Measurements from ENCODE around the gene ABI3BP. TPM values are rescaled to one million over a fixed set of nuclear protein-coding genes. Genes with fewer than 3 reads are reported as not detected.
"Not testable (repeated sequence)": the region's sequence is repeated elsewhere in the genome, so short reads cannot be mapped to it uniquely, and the experiment has no call there.

Gene ABI3BP
- total RNA-seq, 2 donors from 2014 or later: 46.8 to 185 TPM

GRCh38 chr3:101020351-101021015 is 27.3 kb upstream of the ABI3BP start:
- Histone ChIP-seq H3K36me3 (no peaks in the 10 kb centered on the region), H3K9me3 (no peaks in the 10 kb centered on the region), H3K4me1 (ENCODE audit: control insufficient read depth in 1 of 2, low read depth in 2 of 2) (peaks cover 4 to 15% of the 10 kb centered on the region in 2 donors), H3K27ac (no peak overlapping the region), H3K4me3 (no peak overlapping the region), H3K27me3 (replicated peaks; ENCODE audit: insufficient read depth) (no peaks in the 10 kb centered on the region)
- no peak for ATAC-seq (ENCODE audit: insufficient number of reproducible peaks, low FRiP score, low read depth)
- no peak for DNase-seq (ENCODE audit: low spot score)
- TF ChIP-seq CTCF (IDR thresholded peaks at IDR 0.05): no peak

- ATAC-seq (ENCODE audit: insufficient number of reproducible peaks, low FRiP score, low read depth): no peak
- H3K9me3 ChIP-seq: no peaks in the 10 kb centered on the region
- TF ChIP-seq CTCF (IDR thresholded peaks at IDR 0.05): no peak
- no peak for DNase-seq (ENCODE audit: low spot score)
- no peaks in the 10 kb centered on the region for H3K27me3 ChIP-seq (replicated peaks; ENCODE audit: insufficient read depth)
- H3K4me3 ChIP-seq: peak overlapping the region; percentile 35
- peaks cover 4 to 15% of the 10 kb centered on the region in 2 donors for H3K4me1 ChIP-seq (ENCODE audit: control insufficient read depth in 1 of 2, low read depth in 2 of 2)
- H3K36me3 ChIP-seq: no peaks in the 10 kb centered on the region
- no peak overlapping the region for H3K27ac ChIP-seq
Observed at GRCh38 chr3:101017017-101017416, 23.8 kb upstream of the ABI3BP start.

DNA sequence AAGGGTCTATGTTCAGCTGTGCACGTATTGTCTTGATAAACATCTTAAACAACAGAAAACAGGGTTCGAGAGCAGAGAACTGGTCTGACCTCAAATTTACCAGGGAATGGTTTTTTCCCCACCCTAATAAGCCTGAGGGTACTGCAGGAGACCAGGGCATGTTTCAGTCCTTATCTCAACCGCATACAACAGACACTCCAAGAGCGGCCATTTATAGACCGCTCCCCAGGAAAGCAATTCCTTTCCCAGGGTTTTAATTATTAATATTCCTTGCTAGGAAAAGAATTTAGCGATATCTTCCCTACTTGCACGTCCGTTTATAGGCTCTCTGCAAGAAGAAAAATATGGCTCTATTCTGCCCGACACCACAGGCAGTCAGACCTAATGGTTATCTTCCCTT is 19.1 kb upstream of the ABI3BP start:
- H3K27ac ChIP-seq; H3K4me3 ChIP-seq; ATAC-seq (ENCODE audit: insufficient number of reproducible peaks, low FRiP score, low read depth); H3K27me3 ChIP-seq (replicated peaks; ENCODE audit: insufficient read depth); H3K36me3 ChIP-seq; DNase-seq (ENCODE audit: low spot score); H3K9me3 ChIP-seq: not testable (repeated sequence)
- peaks cover 4 to 10% of the 10 kb centered on the region in 2 donors for H3K4me1 ChIP-seq (ENCODE audit: control insufficient read depth in 1 of 2, low read depth in 2 of 2)

GRCh38 chr3:101011136-101011535 is 17.9 kb upstream of the ABI3BP start:
- H3K9me3 ChIP-seq: no peaks in the 10 kb centered on the region
- TF ChIP-seq CTCF (IDR thresholded peaks at IDR 0.05): no peak
- H3K27me3 ChIP-seq (replicated peaks; ENCODE audit: insufficient read depth): no peaks in the 10 kb centered on the region
- no peak for DNase-seq (ENCODE audit: low spot score)
- ATAC-seq (ENCODE audit: insufficient number of reproducible peaks, low FRiP score, low read depth): no peak
- H3K4me1 ChIP-seq (ENCODE audit: control insufficient read depth in 1 of 2, low read depth in 2 of 2): peaks cover 0 to under 1% of the 10 kb centered on the region in 2 donors
- no peaks in the 10 kb centered on the region for H3K36me3 ChIP-seq
- H3K27ac ChIP-seq: no peak overlapping the region
- H3K4me3 ChIP-seq: no peak overlapping the region

GRCh38 chr3:101010296-101010695 is 17.1 kb upstream of the ABI3BP start:
- H3K4me1 ChIP-seq (ENCODE audit: control insufficient read depth in 1 of 2, low read depth in 2 of 2): no peaks in the 10 kb centered on the region
- H3K36me3 ChIP-seq: no peaks in the 10 kb centered on the region
- no peak for ATAC-seq (ENCODE audit: insufficient number of reproducible peaks, low FRiP score, low read depth)
- no peak for DNase-seq (ENCODE audit: low spot score)
- no peak overlapping the region for H3K4me3 ChIP-seq
- no peak for TF ChIP-seq CTCF (IDR thresholded peaks at IDR 0.05)
- H3K9me3 ChIP-seq: no peaks in the 10 kb centered on the region
- no peak overlapping the region for H3K27ac ChIP-seq
- H3K27me3 ChIP-seq (replicated peaks; ENCODE audit: insufficient read depth): no peaks in the 10 kb centered on the region

GRCh38 chr3:101009386-101009785 is 16.2 kb upstream of the ABI3BP start:
- Histone ChIP-seq H3K9me3 (no peaks in the 10 kb centered on the region), H3K4me1 (ENCODE audit: control insufficient read depth in 1 of 2, low read depth in 2 of 2) (no peaks in the 10 kb centered on the region), H3K4me3 (no peak overlapping the region), H3K27ac (no peak overlapping the region), H3K27me3 (replicated peaks; ENCODE audit: insufficient read depth) (no peaks in the 10 kb centered on the region), H3K36me3 (no peaks in the 10 kb centered on the region)
- no peak for TF ChIP-seq CTCF (IDR thresholded peaks at IDR 0.05)
- no peak for ATAC-seq (ENCODE audit: insufficient number of reproducible peaks, low FRiP score, low read depth)
- DNase-seq (ENCODE audit: low spot score): no peak
